Upper lobe of right lung (tissue), 1 donor: ENCODE data around the gene RAB13. TPM values are rescaled to one million over a fixed set of nuclear protein-coding genes. Genes with fewer than 3 reads are reported as not detected.
"Not testable (repeated sequence)": the region's sequence is repeated elsewhere in the genome, so short reads cannot be mapped to it uniquely, and the experiment has no call there.

Source experiments
- ATAC-seq: fragments of 200-7000 bp; cut with Tn5 transposase; one replicate; pipeline ENCODE4 v1.9.1; 2020; ENCODE audit warnings: mild to moderate bottlenecking, moderate library complexity
- DNase-seq: peaks from one replicate; pipeline ENCODE4 v3.0.0-alpha.2; 2020
- H3K27ac ChIP-seq: fragments of 200-600 bp; one replicate; pipeline ENCODE4 v1.8.0; 2022
- H3K27me3 ChIP-seq: fragments of 200-600 bp; one replicate; pipeline ENCODE4 v1.8.0; 2022; ENCODE audit warnings: mild to moderate bottlenecking
- H3K36me3 ChIP-seq: fragments of 200-600 bp; one replicate; pipeline ENCODE4 v1.8.0; 2022
- H3K4me1 ChIP-seq: fragments of 200-600 bp; one replicate; pipeline ENCODE4 v1.8.0; 2022
- H3K4me3 ChIP-seq: fragments of 200-600 bp; one replicate; pipeline ENCODE4 v1.8.0; 2022; ENCODE audit warnings: mild to moderate bottlenecking
- H3K9me3 ChIP-seq: fragments of 200-600 bp; one replicate; pipeline ENCODE4 v1.8.0; 2022
- intact Hi-C: fragments of 100-400 bp; cut with DNase I; formaldehyde crosslinking; loops from one replicate; pipeline ENCODE4 v1.11.0; 2022
- long read RNA-seq: library from polyadenylated mRNA; unstranded; transcript quantifications from one replicate; pipeline ENCODE4 v2.0.0, GENCODE V29; 2021
- total RNA-seq: library from RNA; stranded (reverse); fragmentation: NEBNext Ultra II Directional; extraction: Animal tissue kit (Norgen Biotek cat#: 25700); gene quantifications from one replicate; pipeline ENCODE4 v1.2.1, GENCODE V29; 2021
- TF ChIP-seq, protein P1 (sequence below): fragments of 200-600 bp; IDR thresholded peaks from one replicate; pipeline ENCODE4 v1.8.0; 2022; ENCODE audit warnings: antibody characterized with exemption
- donor health status: DM: no; HTN: yes; CAD: no; lungs with severe emphysema.

Gene RAB13
- 103 TPM for total RNA-seq
- long read RNA-seq, transcript RAB13-201 (8 exons, 1,176 nt): major isoform, 114 of 117 reads
- long read RNA-seq, partial matches to known transcripts: 1 of 117 reads
- long read RNA-seq, other reads (novel, unspliced or antisense): 1 of 117 reads

DNA sequence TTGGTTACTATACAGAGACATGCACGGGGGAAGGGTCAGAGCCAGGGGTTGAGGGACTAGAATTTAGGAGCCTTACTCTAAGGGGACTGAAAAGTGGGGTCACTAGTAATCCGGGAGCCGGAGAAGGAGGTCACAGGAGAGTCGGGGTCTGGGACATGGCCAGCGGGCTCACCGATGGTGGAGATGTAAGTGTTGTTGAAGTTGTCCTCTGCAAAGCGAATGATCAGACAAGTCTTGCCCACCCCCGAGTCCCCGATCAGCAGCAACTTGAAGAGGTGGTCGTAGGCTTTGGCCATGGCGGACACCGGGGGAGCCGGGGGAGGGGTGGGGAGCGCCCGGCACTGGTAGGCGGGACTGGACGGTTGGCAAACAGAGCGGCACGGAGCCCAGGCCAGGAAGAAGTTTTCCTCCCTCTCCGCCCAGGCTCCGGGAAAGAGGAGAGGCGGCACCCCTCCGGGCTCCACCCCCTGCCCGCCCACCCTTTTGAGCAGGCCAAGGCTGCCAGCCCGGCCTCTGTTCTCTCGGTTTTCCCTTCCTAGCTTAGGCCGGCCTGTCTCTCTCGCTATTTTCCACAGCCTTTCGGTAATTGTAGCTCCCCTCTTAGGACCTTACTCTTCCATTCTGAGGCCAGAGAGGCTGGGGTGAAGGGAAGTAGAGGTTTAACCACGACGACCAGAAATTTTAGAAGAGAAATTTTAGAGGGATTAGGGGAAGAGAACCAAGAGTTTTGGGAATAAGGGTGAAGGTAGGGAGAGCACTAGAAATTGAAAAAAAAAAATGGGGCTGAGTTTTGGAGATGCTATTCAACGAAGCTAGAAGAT lies at the start of gene RAB13:
Gene RAB13 (minus strand): TSS at position 399 of the 821 bp plus-strand sequence. CDS start 103 bp downstream, at position 296.
- intact Hi-C loops: loop anchor here (5.0 kb wide), 1 partner anchor 189 kb away; no protein-coding TSS in a partner anchor
- Histone ChIP-seq H3K36me3 (peaks cover 14% of the 10 kb centered on the region), H3K27ac (peak within 1 kb of the TSS; percentile 76), H3K9me3 (no peaks in the 10 kb centered on the region), H3K4me1 (peaks cover 14% of the 10 kb centered on the region), H3K27me3 (no peaks in the 10 kb centered on the region), H3K4me3 (peak within 1 kb of the TSS; percentile 74)
- ATAC-seq: peak; percentile 90
- TF ChIP-seq, protein P1, sequence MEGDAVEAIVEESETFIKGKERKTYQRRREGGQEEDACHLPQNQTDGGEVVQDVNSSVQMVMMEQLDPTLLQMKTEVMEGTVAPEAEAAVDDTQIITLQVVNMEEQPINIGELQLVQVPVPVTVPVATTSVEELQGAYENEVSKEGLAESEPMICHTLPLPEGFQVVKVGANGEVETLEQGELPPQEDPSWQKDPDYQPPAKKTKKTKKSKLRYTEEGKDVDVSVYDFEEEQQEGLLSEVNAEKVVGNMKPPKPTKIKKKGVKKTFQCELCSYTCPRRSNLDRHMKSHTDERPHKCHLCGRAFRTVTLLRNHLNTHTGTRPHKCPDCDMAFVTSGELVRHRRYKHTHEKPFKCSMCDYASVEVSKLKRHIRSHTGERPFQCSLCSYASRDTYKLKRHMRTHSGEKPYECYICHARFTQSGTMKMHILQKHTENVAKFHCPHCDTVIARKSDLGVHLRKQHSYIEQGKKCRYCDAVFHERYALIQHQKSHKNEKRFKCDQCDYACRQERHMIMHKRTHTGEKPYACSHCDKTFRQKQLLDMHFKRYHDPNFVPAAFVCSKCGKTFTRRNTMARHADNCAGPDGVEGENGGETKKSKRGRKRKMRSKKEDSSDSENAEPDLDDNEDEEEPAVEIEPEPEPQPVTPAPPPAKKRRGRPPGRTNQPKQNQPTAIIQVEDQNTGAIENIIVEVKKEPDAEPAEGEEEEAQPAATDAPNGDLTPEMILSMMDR: no peak
- DNase-seq: peak; percentile 93

DNA sequence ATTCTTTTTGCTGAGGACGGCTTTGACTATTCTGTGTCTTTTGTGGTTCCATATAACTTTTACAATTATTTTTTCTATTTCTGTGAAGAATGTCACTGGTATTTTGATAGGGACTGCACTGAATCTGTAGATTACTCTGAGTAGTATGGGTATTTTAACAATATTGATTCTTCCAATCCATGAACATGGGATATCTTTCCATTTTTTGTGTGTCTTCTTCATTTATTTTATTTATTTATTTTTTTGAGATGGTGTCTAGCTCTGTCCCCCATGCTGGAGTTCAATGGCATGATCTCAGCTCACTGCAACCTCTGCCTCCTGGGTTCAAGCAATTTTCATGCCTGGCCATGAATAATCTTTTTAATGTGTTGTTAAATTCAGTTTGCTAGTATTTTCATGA lies 47.6 kb upstream of the RAB13 start:
- H3K9me3 ChIP-seq, H3K27ac ChIP-seq, DNase-seq, H3K27me3 ChIP-seq, H3K4me1 ChIP-seq, H3K4me3 ChIP-seq, ATAC-seq, H3K36me3 ChIP-seq, intact Hi-C loops: not testable (repeated sequence)

DNA sequence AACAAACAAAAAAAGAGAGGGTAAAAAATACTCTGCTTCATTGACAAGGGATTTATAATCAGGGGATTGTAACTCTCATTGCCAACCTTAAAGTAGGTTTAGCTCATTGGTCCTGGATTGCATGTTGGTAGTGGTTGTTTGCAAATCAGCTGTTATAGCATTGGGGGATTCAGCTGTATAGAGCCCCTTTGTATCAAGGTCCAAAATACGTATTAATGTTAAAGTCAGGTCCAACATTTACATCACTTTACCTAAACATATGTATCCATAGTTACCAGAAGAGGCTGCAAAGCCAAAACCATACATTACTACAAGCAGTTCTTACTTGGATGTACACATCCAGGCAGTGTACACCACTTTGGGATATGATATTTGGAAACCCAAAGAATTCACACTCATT lies 33.8 kb upstream of the RAB13 start:
- Histone ChIP-seq H3K36me3 (no peaks in the 10 kb centered on the region), H3K9me3 (no peaks in the 10 kb centered on the region), H3K4me1 (no peaks in the 10 kb centered on the region), H3K4me3 (no peak overlapping the region), H3K27ac (no peak overlapping the region), H3K27me3 (no peaks in the 10 kb centered on the region)
- ATAC-seq: no peak
- intact Hi-C loops: no loop called here
- TF ChIP-seq, protein P1: no peak
- DNase-seq: no peak

DNA sequence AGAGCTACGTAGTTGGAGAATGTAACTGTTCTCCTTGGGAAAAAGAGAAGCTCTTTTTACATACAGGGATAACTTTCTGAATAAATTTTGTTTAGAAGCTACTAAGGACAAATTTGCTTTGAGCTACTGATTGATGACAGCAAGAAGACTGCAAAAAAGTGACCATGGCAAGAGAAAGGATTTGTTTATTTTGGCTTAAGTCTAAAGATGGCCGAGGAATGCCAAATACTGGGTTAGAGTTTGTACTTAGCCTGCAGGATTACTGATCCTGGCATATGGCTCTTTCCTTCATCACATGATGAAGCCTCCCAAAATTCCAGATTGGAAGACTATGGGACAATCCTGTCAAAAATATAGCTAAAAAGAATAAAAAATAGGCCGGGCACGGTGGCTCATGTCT lies 33.1 kb upstream of the RAB13 start:
- Histone ChIP-seq H3K36me3 (no peaks in the 10 kb centered on the region), H3K27me3 (no peaks in the 10 kb centered on the region), H3K4me3 (no peak overlapping the region), H3K9me3 (no peaks in the 10 kb centered on the region), H3K4me1 (no peaks in the 10 kb centered on the region), H3K27ac (no peak overlapping the region)
- intact Hi-C loops: no loop called here
- DNase-seq (no peak), ATAC-seq (no peak)
- TF ChIP-seq, protein P1: no peak

DNA sequence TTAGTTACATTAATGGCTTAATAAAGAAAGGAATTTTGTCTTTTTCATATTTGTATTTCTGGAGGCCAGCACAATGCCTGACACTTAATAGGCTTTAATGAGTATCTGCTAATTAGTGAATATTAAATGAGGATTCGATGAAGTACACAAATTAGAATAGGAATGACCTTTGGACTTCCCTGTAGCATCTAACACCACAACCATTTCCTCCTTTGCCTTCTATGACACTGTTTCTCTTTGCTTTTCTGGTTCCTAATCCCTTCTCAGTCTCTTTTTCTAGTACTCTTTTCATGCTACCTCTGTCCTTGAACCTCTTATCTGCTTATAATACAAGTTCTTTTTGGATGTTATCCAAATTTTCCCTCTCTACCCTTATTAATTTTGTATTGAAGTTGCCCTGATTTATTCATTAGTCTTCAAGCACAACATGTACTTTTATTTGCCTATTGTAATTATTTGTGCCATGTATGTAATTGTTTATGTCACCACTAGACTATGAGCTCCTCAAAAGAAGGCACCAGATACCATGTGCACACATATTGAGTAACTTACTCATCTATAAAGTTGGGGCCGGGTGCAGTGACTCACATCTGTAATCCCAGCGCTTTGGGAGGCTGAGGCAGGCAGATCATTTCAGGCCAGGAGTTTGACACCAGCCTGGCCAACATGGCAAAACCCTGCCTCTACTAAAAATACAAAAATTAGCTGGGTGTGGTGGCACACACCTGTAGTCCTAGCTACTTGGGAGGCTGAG lies 28.2 kb upstream of the RAB13 start:
- DNase-seq (no peak), ATAC-seq (no peak)
- TF ChIP-seq, protein P1: no peak
- Histone ChIP-seq H3K27me3 (no peaks in the 10 kb centered on the region), H3K27ac (no peak overlapping the region), H3K4me1 (no peaks in the 10 kb centered on the region), H3K9me3 (no peaks in the 10 kb centered on the region), H3K4me3 (no peak overlapping the region), H3K36me3 (no peaks in the 10 kb centered on the region)
- intact Hi-C loops: no loop called here

DNA sequence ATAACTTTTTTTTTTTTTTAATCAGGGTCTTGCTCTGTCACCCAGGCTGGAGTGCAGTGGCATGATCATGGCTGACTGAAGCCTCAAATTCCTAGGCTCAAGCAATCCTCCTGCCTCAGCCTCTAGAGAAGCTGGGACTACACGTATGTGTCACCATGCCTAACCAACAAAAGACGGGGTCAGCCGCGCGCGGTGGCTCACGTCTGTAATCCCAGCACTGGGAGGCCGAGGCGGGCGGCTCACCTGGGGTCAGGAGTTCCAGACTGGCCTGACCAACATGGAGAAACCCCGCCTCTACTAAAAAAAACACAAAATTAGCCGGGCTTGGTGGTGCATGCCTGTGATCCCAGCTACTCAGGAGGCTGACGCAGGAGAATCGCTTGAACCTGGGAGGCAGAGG lies 26.4 kb upstream of the RAB13 start:
- intact Hi-C loops, H3K36me3 ChIP-seq, H3K9me3 ChIP-seq, H3K4me3 ChIP-seq, ATAC-seq, DNase-seq, H3K27me3 ChIP-seq, H3K27ac ChIP-seq, H3K4me1 ChIP-seq: not testable (repeated sequence)
